IgD-negative memory B cell (primary cell): ENCODE results near the gene ELL2. TPM values are rescaled to one million over a fixed set of nuclear protein-coding genes. Genes with fewer than 3 reads are reported as not detected.
"Not testable (repeated sequence)": the region's sequence is repeated elsewhere in the genome, so short reads cannot be mapped to it uniquely, and the experiment has no call there.

Source experiments
- H3K27ac Mint-ChIP-seq, 3 donors: one replicate each; pipeline ENCODE4 v1.8.0; 2020 to 2022; ENCODE audit warnings: mild to moderate bottlenecking in 3 of 3, mixed read lengths in 3 of 3, moderate library complexity in 1 of 3
- H3K27me3 Mint-ChIP-seq: one replicate; pipeline ENCODE4 v1.8.0; 2021; ENCODE audit warnings: mixed read lengths
- H3K36me3 Mint-ChIP-seq: one replicate; pipeline ENCODE4 v1.8.0; 2020; ENCODE audit warnings: mild to moderate bottlenecking, mixed read lengths
- H3K4me1 Mint-ChIP-seq, 3 donors: one replicate each; pipeline ENCODE4 v1.8.0; 2020 to 2022; ENCODE audit warnings: mixed read lengths in 3 of 3, mild to moderate bottlenecking in 1 of 3
- H3K4me3 Mint-ChIP-seq, 4 donors: one replicate each; pipeline ENCODE4 v1.8.0; 2020 to 2022; ENCODE audit warnings: mild to moderate bottlenecking in 4 of 4, mixed read lengths in 4 of 4, moderate library complexity in 3 of 4
- H3K9me3 Mint-ChIP-seq, 3 donors: one replicate each; pipeline ENCODE4 v1.8.0; 2020 to 2021; ENCODE audit warnings: mixed read lengths in 3 of 3, mild to moderate bottlenecking in 1 of 3
- polyA plus RNA-seq: library from polyadenylated mRNA; unstranded; fragments of 300-500 nt; fragmentation: Illumina TruSeq; gene quantifications from one replicate; pipeline ENCODE4 v1.2.3, GENCODE V29; 2021

ELL2 gene
- polyA plus RNA-seq, 1 donor from 2014 or later: 9.9 TPM

DNA sequence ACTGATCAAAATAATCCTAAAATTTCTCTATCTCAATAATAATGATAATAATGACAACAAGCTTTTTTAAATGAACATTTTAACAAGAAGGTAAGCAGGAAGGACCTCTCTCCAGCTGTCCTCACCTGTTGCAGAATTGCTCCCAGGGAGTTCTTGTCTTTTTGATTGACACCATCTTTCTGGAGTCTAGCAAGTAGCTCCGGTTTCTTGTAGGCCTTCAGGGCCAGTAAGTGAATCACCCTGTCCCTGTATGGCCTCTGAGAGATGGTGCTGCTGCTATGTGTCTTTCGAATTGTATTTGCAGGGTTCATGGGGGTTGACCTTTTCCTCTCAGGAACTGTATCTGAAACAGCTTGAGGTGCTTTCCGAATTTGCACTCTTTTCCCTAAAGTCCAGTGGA lies 55.3 kb downstream of the ELL2 start:
- H3K27me3 Mint-ChIP-seq, H3K4me1 Mint-ChIP-seq, H3K27ac Mint-ChIP-seq, H3K9me3 Mint-ChIP-seq, H3K4me3 Mint-ChIP-seq: not testable (repeated sequence)
- H3K36me3 Mint-ChIP-seq: peaks cover 19% of the 10 kb centered on the region

DNA sequence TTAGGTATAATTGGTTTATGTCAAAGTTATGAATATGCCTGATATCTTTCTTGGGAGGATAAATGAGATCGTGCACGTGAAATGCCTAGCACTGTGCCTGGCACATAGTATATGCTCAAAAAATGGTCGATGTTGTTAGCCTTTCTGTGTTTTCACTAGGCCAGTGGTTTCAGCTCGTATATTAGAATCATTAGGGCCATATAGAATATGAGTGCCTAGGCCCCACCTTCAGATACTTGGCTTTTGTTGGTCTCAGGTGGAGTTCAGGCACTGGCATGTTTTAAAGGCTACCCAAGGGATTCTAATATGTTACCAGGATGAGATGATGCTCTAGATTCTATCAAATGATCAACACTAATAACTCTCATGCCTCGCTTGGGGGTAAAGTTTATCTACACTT lies 56.8 kb downstream of the ELL2 start:
- Mint-ChIP-seq H3K27ac (no peak overlapping the region), H3K9me3 (no peaks in the 10 kb centered on the region), H3K4me1 (peaks cover 0 to 3% (median 0%) of the 10 kb centered on the region in 3 donors), H3K36me3 (peaks cover 12% of the 10 kb centered on the region), H3K4me3 (no peak overlapping the region), H3K27me3 (no peaks in the 10 kb centered on the region)

DNA sequence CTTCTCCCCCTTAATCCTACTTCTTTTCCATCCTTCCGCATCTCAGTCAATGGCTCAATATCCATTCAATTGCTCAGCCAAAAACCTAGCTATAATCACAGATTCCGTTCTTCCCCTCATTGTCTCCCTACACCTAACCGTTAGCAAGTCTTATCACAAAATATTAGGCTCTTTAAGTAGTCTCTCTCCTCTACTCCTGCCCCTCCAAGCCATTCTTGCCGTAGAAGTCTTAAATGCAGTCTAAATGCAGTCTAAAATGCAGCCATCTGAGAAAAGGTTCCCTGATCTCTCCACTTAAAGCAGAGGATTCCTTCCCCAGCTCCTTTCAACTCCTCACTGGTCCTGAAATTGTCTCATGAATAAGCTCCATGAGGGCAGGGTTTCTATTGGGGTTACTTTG lies 57.8 kb downstream of the ELL2 start:
- Mint-ChIP-seq H3K4me1 (peaks cover 0 to 3% (median 0%) of the 10 kb centered on the region in 3 donors), H3K36me3 (peaks cover 11% of the 10 kb centered on the region), H3K9me3 (no peaks in the 10 kb centered on the region), H3K4me3 (no peak overlapping the region), H3K27me3 (no peaks in the 10 kb centered on the region), H3K27ac (no peak overlapping the region)

DNA sequence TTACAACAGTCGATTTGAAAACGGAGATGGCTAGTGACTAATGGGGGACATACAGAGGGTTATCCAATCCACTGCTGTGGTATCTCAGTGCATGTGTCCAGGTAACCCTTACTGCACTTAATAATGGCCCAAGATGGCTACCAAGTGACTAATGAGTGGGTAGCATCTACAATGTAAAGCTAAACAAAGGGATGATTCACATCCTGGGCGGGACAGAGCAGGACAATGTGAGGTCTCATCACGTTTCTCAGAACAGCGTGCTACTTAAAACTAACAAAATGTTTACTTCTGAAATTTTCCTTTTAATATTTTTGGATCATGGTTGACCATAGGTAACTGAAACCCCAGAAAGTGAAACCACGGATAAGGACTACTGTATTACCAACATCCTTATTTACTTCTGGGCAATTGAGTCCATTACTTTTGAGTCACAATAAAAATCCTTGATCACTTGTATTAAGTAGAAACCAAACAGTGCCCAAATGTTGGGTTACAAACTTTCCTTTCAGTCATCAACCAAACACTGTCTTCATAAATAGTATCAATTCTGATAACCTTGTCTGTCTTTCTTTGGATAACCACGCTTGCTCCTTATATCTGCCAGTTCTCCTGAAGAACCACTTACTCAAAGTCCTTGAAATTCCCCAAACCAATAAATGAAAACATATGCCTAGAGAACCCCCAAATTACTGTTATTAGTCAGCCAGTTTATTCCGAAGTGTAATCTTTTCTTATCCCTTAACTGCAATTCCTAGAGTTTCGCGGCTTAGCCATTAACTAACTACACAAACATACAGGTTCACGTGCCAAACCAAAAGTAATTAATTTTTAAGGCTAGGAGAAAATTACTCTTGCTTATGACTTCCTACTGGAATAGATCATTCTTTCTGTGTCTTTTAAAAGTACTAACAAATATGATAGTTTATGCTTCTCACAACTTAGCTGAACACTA lies 59.7 kb downstream of the ELL2 start:
- peak overlapping the region in 2 of 3 donors; percentile 8 to 48 for H3K27ac Mint-ChIP-seq
- peaks cover 0 to 5% (median 0%) of the 10 kb centered on the region in 3 donors for H3K4me1 Mint-ChIP-seq
- no peak overlapping the region for H3K4me3 Mint-ChIP-seq
- H3K9me3 Mint-ChIP-seq: no peaks in the 10 kb centered on the region
- peaks cover 9% of the 10 kb centered on the region for H3K36me3 Mint-ChIP-seq
- H3K27me3 Mint-ChIP-seq: no peaks in the 10 kb centered on the region

DNA sequence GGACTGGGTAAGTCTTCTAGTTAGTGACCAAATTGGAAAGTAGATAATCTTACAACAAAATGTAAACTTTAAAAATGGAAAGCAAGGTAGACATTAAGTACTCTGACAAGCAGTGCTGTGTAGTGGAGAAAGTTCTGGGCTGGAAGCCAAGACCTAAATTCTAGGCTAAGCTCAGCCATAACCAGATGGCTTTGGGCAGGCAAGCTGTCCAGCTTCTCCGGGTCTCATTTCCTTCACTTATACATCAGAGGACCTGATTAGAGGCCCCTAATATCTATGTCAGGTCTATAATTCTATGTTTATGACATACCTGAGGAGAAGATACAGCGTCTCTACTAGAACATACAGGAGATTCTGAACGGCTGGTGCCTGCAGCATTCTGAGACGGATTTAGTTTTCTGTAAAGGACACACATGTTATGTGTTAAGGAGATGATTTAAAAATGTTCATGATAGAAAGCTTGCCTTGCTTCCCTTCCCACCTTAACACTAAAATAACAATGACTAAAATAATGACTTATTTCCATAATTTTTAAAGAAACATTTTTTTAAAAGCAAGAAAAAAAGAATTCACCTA lies 61.2 kb downstream of the ELL2 start:
- H3K27me3 Mint-ChIP-seq: no peaks in the 10 kb centered on the region
- no peak overlapping the region for H3K4me3 Mint-ChIP-seq
- peaks cover 11% of the 10 kb centered on the region for H3K36me3 Mint-ChIP-seq
- peaks cover 0 to 4% (median 0%) of the 10 kb centered on the region in 3 donors for H3K4me1 Mint-ChIP-seq
- H3K9me3 Mint-ChIP-seq: no peaks in the 10 kb centered on the region
- H3K27ac Mint-ChIP-seq: no peak overlapping the region

DNA sequence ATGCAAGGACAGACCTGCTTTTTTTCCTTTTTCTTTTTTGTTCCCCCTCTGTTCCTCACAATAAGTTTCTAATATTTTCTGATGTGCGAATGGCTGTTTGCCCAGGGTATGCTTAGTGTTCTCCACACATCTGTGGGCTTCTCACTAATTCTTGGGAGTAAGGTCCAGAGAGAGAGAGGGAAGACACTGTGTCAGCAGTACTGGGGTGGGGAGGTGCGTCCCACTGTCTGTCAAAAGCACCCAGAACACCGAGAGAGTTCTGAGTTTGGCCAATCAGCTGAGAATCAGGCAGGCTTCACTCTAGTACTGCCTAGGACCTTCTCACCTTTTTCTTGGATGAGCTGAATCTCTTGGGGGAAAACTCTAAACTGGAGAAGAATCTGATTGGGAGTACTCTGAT lies 61.8 kb downstream of the ELL2 start:
- Mint-ChIP-seq H3K27ac (no peak overlapping the region), H3K9me3 (no peaks in the 10 kb centered on the region), H3K4me3 (no peak overlapping the region), H3K27me3 (no peaks in the 10 kb centered on the region), H3K4me1 (peaks cover 0 to 4% (median 0%) of the 10 kb centered on the region in 3 donors), H3K36me3 (peaks cover 14% of the 10 kb centered on the region)

DNA sequence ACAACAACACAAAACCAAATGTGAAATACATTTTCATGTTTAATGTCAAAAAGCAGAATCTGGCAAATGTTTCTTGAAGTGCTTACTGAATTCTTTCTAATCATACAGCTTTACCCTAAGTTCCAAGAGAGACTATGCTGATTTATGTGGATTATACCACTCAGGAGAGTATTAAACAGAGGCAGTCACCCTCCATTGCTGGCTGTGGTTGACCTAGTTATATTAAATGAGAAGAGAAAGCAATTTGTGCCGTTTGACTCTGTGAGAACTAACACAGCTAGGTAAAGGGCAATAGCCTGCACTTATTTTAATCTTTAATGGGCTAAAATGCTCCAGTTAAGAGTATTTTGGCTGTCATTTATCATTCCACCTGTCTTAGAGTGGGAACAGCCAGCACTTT lies 62.6 kb downstream of the ELL2 start:
- Mint-ChIP-seq H3K36me3 (peaks cover 15% of the 10 kb centered on the region), H3K9me3 (no peaks in the 10 kb centered on the region), H3K4me3 (no peak overlapping the region), H3K4me1 (peaks cover 0 to 4% (median 0%) of the 10 kb centered on the region in 3 donors), H3K27ac (no peak overlapping the region), H3K27me3 (no peaks in the 10 kb centered on the region)

DNA sequence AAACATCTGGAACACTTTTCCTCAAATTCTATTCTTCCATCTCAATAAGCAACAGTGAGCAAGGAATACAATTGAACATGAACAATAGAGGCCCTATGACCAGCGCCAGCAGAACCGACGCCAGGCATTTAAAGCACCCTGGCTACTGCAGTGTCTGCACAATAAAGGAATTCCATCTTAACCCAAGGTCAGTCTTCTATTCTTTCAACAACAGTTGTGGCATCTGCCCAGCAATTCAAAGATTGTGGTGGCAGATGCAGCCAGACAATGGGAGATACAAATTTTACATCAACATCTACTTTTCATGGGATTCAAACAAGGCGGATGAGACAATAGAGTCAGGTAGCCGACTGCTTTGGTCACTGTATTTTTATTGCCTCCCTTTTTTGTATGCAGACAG lies 65.9 kb downstream of the ELL2 start:
- Mint-ChIP-seq H3K27me3 (no peaks in the 10 kb centered on the region), H3K9me3 (no peaks in the 10 kb centered on the region), H3K27ac (no peak overlapping the region), H3K4me1 (peaks cover 0 to 2% (median 0%) of the 10 kb centered on the region in 3 donors), H3K36me3 (peaks cover 13% of the 10 kb centered on the region), H3K4me3 (no peak overlapping the region)

DNA sequence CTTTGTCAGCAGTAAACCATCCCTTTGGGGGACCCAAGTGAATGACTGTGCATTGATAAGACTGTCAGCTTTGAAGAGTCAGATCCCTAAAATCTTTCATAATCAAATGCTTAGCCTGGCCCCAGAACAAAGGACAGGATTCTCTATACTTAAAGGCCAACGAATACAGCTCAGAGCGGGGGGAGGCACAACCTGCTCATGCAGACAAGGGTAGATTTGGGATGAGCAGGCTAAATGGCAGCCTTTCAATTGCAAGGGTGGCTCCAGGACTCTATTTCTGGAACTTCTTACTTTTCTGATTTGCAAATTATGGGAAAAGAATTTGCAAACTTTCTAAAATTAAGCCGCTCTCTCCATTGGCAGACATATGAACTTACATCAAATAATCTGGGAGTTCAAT lies 66.4 kb downstream of the ELL2 start:
- H3K27me3 Mint-ChIP-seq: no peaks in the 10 kb centered on the region
- no peak overlapping the region for H3K4me3 Mint-ChIP-seq
- H3K4me1 Mint-ChIP-seq: peaks cover 0 to 2% (median 0%) of the 10 kb centered on the region in 3 donors
- H3K27ac Mint-ChIP-seq: no peak overlapping the region
- no peaks in the 10 kb centered on the region for H3K9me3 Mint-ChIP-seq
- H3K36me3 Mint-ChIP-seq: peaks cover 14% of the 10 kb centered on the region

DNA sequence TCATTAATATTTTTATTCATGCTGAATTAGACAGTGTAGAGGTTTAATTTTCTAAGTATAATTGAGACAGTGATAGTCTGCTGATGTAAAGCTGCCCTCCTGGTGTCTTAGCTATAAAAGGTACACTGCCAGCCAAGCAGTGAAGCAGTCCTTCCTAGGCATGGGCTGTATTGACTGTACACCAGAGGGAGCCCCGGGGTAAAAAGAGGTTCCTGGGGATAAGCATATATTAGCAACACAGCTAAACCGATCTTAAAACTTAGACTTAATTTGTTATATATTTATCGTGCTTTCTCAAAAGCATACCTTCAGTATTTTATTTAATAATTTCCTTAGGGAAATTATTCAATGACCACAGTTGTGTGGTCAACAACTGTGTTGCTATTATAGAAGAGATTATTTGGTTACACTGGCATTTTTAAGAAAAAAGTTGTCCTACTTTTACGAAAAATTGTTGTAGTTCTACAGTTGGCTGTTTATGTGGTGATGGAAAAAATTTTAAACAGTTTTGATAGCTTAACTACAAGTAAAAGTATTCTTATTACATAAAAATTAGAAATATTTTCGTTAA lies 68.8 kb downstream of the ELL2 start:
- no peak overlapping the region for H3K27ac Mint-ChIP-seq
- no peaks in the 10 kb centered on the region for H3K27me3 Mint-ChIP-seq
- no peaks in the 10 kb centered on the region for H3K9me3 Mint-ChIP-seq
- no peak overlapping the region for H3K4me3 Mint-ChIP-seq
- H3K4me1 Mint-ChIP-seq: peaks cover 0 to 2% (median 0%) of the 10 kb centered on the region in 3 donors
- peaks cover 20% of the 10 kb centered on the region for H3K36me3 Mint-ChIP-seq

DNA sequence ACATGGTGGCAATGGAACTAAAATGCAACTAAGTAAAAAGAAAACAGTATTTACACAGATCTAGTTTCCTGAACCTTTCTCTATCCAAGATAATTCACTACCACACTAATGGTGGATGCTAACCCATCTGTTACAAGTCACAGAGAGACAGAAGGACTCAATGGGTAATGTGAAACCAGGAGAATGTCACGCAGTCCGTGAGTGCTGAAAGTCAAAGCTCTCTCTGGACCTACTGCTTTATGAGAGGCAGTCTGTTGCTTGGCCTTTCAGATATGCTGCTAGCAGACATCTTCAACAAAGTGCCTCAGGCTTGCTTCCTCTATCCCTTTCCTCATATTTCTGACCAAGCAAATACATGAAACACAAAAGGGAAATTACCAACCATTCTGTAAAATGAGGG lies 70.2 kb downstream of the ELL2 start:
- no peaks in the 10 kb centered on the region for H3K9me3 Mint-ChIP-seq
- no peak overlapping the region for H3K27ac Mint-ChIP-seq
- H3K36me3 Mint-ChIP-seq: peaks cover 22% of the 10 kb centered on the region

DNA sequence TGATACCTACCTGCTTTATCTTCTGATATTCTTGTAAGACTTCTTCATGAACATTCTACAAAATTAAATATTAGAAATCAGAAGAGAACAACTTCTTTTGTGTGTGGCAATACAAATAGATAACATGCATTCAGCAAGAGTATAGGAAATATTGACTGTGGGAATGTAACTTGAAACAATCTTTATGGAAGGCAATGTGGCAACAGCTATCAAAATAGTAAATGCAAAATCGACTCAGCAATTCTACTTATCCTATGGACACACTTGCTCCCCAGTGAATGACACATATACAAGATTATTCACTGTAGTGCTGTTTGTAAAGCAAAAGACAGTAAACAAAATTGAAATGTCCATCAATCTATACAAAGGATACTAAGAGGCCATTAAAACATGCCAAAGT lies 72.6 kb downstream of the ELL2 start:
- Mint-ChIP-seq H3K36me3 (peaks cover 15% of the 10 kb centered on the region), H3K4me1 (peaks cover 0 to 5% (median 0%) of the 10 kb centered on the region in 3 donors), H3K9me3 (no peaks in the 10 kb centered on the region), H3K4me3 (no peak overlapping the region), H3K27me3 (no peaks in the 10 kb centered on the region), H3K27ac (no peak overlapping the region)

More for the DNA sequence above, 70.2 kb downstream of the ELL2 start:
- H3K4me1 Mint-ChIP-seq: no peaks in the 10 kb centered on the region
- no peaks in the 10 kb centered on the region for H3K27me3 Mint-ChIP-seq
- H3K4me3 Mint-ChIP-seq: no peak overlapping the region

DNA sequence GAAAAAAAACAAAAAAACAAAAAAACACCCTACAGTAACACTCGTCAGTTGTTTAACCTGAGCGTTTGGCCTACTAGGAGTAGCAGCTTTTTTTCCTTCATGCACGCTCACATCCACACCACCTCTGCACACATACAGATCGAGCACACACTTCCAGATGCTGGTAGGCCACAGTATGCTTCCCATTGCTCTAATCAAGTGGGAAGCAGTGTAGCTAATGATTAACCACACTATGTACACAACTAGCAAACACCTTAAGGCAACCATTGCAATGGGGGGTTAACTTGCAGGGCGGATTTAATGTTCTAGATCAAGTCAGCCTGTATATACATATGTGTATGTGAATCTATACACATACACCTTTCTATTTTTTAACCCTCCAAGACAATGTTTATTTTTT lies 73.7 kb downstream of the ELL2 start:
- H3K36me3 Mint-ChIP-seq: peaks cover 15% of the 10 kb centered on the region
- H3K4me3 Mint-ChIP-seq: no peak overlapping the region
- no peaks in the 10 kb centered on the region for H3K27me3 Mint-ChIP-seq
- no peaks in the 10 kb centered on the region for H3K9me3 Mint-ChIP-seq
- no peak overlapping the region for H3K27ac Mint-ChIP-seq
- H3K4me1 Mint-ChIP-seq: peaks cover 5 to 12% (median 6%) of the 10 kb centered on the region in 3 donors

DNA sequence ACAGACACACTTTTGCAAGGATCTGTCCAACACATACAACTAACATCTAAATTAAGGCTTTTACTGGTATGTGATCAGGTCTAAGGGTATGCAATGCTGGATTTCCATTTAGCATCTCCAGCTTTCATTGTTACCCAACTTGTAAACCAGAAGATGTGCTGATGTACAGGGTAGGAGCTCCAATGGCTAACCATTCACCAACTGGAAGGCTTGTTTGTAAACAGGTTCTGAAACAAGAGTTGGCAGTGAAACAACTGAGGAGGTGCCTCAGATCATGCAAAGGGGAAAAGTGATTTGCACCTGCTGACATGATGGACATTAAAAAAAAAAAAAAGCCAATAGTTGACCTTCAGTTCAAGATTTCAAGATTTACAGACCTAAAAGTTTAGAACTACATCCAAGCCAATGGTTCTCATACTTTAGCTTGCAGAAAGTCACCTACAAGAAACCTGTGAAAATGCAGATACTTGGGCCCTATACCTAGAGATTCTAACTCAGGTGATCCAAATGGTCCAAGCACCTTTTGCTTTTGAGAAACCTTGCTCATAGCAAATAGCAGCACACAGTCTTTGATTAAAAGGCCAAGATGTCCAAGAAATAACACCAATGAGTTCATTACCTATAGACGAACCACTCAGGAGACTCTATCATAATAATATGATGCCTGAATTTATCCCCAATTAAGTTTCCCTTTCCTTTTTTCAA lies 75.2 kb downstream of the ELL2 start:
- Mint-ChIP-seq H3K36me3 (peaks cover 15% of the 10 kb centered on the region), H3K27ac (no peak overlapping the region)

DNA sequence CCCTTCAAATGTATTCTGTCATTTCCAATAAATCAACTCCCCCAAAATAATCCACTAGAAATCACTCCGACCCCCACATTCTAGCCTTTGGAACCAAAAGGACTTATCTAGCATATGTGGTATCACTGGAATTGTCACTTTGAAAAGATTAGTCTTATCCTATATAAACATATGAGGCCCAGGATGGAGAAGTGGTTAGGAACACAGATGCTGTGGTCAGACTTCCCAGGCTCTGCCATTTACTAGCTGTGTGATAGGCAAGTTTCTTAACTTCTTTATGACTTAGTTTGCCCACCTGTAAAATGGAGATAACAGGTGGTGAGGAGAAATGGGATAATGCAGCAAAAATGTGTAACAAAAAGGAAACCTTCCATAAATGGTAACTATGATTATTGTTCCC lies 77.1 kb downstream of the ELL2 start:
- Mint-ChIP-seq H3K4me3 (peak overlapping the region in 1 of 4 donors; percentile 15), H3K27me3 (no peaks in the 10 kb centered on the region), H3K36me3 (peaks cover 9% of the 10 kb centered on the region)

More for the DNA sequence above, 75.2 kb downstream of the ELL2 start:
- Mint-ChIP-seq H3K9me3 (no peaks in the 10 kb centered on the region), H3K4me1 (peaks cover 5 to 12% (median 6%) of the 10 kb centered on the region in 3 donors), H3K27me3 (no peaks in the 10 kb centered on the region), H3K4me3 (no peak overlapping the region)

More for the DNA sequence above, 77.1 kb downstream of the ELL2 start:
- H3K4me1 Mint-ChIP-seq: peaks cover 5 to 12% (median 6%) of the 10 kb centered on the region in 3 donors
- peak overlapping the region in 1 of 3 donors; percentile 40 for H3K27ac Mint-ChIP-seq
- H3K9me3 Mint-ChIP-seq: no peaks in the 10 kb centered on the region
